Esophagus mucosa (tissue), 1 donor: ENCODE results near the gene HTR3B. TPM values are rescaled to one million over a fixed set of nuclear protein-coding genes. Genes with fewer than 3 reads are reported as not detected.
A peak's percentile ranks its signal among the peaks of the same experiment; 100 is the strongest.
"Not testable (repeated sequence)": the region's sequence is repeated elsewhere in the genome, so short reads cannot be mapped to it uniquely, and the experiment has no call there.

Source experiments
- ATAC-seq: fragments of 200-7000 bp; cut with Tn5 transposase; one replicate; pipeline ENCODE4 v1.9.1; 2020
- total RNA-seq: library from RNA; stranded (reverse); gene quantifications from one replicate; pipeline ENCODE4 v1.2.4, GENCODE V29; 2023
- donor health status: DM: yes; HTN: yes; CAD: no.

HTR3B gene
- total RNA-seq, 1 donor from 2014 or later, result 0.28 TPM

GRCh38 chr11:113884361-113884836, 20.2 kb upstream of the HTR3B start:
- ATAC-seq, result no peak

GRCh38 chr11:113885897-113886296, 18.7 kb upstream of the HTR3B start:
- ATAC-seq, result no peak

GRCh38 chr11:113888848-113889247, 15.7 kb upstream of the HTR3B start:
- ATAC-seq, result no peak

- no peak for ATAC-seq
These were observed 10.1 kb upstream of the HTR3B start for GRCh38 chr11:113894421-113894996.

- no peak for ATAC-seq
These were observed 9.0 kb upstream of the HTR3B start for GRCh38 chr11:113895367-113896155.

GRCh38 chr11:113896156-113896879, 8.3 kb upstream of the HTR3B start:
- peak; percentile 52 for ATAC-seq

GRCh38 chr11:113901141-113901540, 3.5 kb upstream of the HTR3B start:
- ATAC-seq, result no peak

- ATAC-seq, result no peak
These were observed 1.4 kb downstream of the HTR3B start for GRCh38 chr11:113906038-113906437.

- ATAC-seq, result no peak
These were observed 1.9 kb downstream of the HTR3B start for GRCh38 chr11:113906516-113906915.

- no peak for ATAC-seq
These were observed 2.6 kb downstream of the HTR3B start for GRCh38 chr11:113907152-113907551.

GRCh38 chr11:113907681-113908080, 3.1 kb downstream of the HTR3B start:
- no peak for ATAC-seq

GRCh38 chr11:113908098-113908497, 3.5 kb downstream of the HTR3B start:
- ATAC-seq, result no peak

GRCh38 chr11:113911491-113911890, 6.9 kb downstream of the HTR3B start:
- not testable (repeated sequence) for ATAC-seq

GRCh38 chr11:113923572-113923971, 19.0 kb downstream of the HTR3B start:
- ATAC-seq, result no peak

GRCh38 chr11:113926273-113927197, 21.9 kb downstream of the HTR3B start:
- ATAC-seq, result peak; percentile 57

GRCh38 chr11:113928311-113928710, 23.7 kb downstream of the HTR3B start:
- no peak for ATAC-seq

- ATAC-seq, result no peak
These were observed 28.2 kb downstream of the HTR3B start for GRCh38 chr11:113932788-113933187.

- not testable (repeated sequence) for ATAC-seq
These were observed 29.6 kb downstream of the HTR3B start for GRCh38 chr11:113934193-113934592.

- ATAC-seq, result no peak
These were observed 30.2 kb downstream of the HTR3B start for GRCh38 chr11:113934761-113935160.

- no peak for ATAC-seq
These were observed 31.3 kb downstream of the HTR3B start for GRCh38 chr11:113935858-113936257.

GRCh38 chr11:113937918-113938317, 33.3 kb downstream of the HTR3B start:
- ATAC-seq, result no peak

- no peak for ATAC-seq
These were observed 37.7 kb downstream of the HTR3B start for GRCh38 chr11:113942256-113942655.
